Measurements from ENCODE around the gene SLC6A9. TPM values are rescaled to one million over a fixed set of nuclear protein-coding genes. Genes with fewer than 3 reads are reported as not detected.

Gene SLC6A9
- total RNA-seq, 6 donors from 2014 or later, result 5.6 to 23.1 (median 19.5) TPM

- no peak overlapping the region for H3K4me3 ChIP-seq
- WGBS, 2 donors, result 87 to 91% methylated on average over 2 to 3 of the region's 3 CpGs
- H3K4me1 ChIP-seq, result peaks cover 1 to 11% (median 3%) of the 10 kb centered on the region in 4 donors
- peaks cover 0 to 52% (median 33%) of the 10 kb centered on the region in 4 donors for H3K36me3 ChIP-seq
- DNase-seq (no peak), ATAC-seq (ENCODE audit: low FRiP score in 2 of 2) (no peak)
- no peak for TF ChIP-seq EP300 (IDR thresholded peaks at IDR 0.05)
- TF ChIP-seq POLR2AphosphoS5 (IDR thresholded peaks at IDR 0.05), result no peak
- no peak for TF ChIP-seq POLR2A (IDR thresholded peaks at IDR 0.05)
- no peak overlapping the region for H3K27ac ChIP-seq
- H3K9me3 ChIP-seq, result no peaks in the 10 kb centered on the region
- H3K27me3 ChIP-seq, result no peaks in the 10 kb centered on the region
Observed at GRCh38 chr1:43965316-43965715, 65.9 kb downstream of the SLC6A9 start.

- Histone ChIP-seq H3K9me3 (no peaks in the 10 kb centered on the region), H3K4me3 (no peak overlapping the region), H3K4me1 (no peaks in the 10 kb centered on the region), H3K36me3 (peaks cover 0 to 66% (median 43%) of the 10 kb centered on the region in 4 donors), H3K27ac (no peak overlapping the region), H3K27me3 (no peaks in the 10 kb centered on the region)
- DNase-seq, result no peak
- no peak for ATAC-seq (ENCODE audit: low FRiP score in 2 of 2)
- 79 to 85% methylated on average over 5 of the region's 5 CpGs for WGBS, 2 donors
- no peak for TF ChIP-seq EP300 (IDR thresholded peaks at IDR 0.05)
- TF ChIP-seq, protein P1, sequence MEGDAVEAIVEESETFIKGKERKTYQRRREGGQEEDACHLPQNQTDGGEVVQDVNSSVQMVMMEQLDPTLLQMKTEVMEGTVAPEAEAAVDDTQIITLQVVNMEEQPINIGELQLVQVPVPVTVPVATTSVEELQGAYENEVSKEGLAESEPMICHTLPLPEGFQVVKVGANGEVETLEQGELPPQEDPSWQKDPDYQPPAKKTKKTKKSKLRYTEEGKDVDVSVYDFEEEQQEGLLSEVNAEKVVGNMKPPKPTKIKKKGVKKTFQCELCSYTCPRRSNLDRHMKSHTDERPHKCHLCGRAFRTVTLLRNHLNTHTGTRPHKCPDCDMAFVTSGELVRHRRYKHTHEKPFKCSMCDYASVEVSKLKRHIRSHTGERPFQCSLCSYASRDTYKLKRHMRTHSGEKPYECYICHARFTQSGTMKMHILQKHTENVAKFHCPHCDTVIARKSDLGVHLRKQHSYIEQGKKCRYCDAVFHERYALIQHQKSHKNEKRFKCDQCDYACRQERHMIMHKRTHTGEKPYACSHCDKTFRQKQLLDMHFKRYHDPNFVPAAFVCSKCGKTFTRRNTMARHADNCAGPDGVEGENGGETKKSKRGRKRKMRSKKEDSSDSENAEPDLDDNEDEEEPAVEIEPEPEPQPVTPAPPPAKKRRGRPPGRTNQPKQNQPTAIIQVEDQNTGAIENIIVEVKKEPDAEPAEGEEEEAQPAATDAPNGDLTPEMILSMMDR (IDR thresholded peaks at IDR 0.05), result no peak
- TF ChIP-seq POLR2A (IDR thresholded peaks at IDR 0.05), result no peak
Observed at GRCh38 chr1:43963890-43964289, 67.4 kb downstream of the SLC6A9 start.

GRCh38 chr1:43963006-43963405 lies 68.3 kb downstream of the SLC6A9 start:
- no peak for TF ChIP-seq EP300 (IDR thresholded peaks at IDR 0.05)
- no peak for TF ChIP-seq POLR2AphosphoS5 (IDR thresholded peaks at IDR 0.05)
- TF ChIP-seq, protein P1 (IDR thresholded peaks at IDR 0.05), result no peak
- no peak for TF ChIP-seq POLR2A (IDR thresholded peaks at IDR 0.05)
- DNase-seq (no peak), ATAC-seq (ENCODE audit: low FRiP score in 2 of 2) (no peak)
- Histone ChIP-seq H3K4me3 (no peak overlapping the region), H3K27ac (no peak overlapping the region), H3K27me3 (no peaks in the 10 kb centered on the region), H3K9me3 (no peaks in the 10 kb centered on the region), H3K36me3 (peaks cover 0 to 75% (median 51%) of the 10 kb centered on the region in 4 donors), H3K4me1 (no peaks in the 10 kb centered on the region)
- WGBS, 2 donors, result 95 to 100% methylated on average over 3 of the region's 3 CpGs

DNA sequence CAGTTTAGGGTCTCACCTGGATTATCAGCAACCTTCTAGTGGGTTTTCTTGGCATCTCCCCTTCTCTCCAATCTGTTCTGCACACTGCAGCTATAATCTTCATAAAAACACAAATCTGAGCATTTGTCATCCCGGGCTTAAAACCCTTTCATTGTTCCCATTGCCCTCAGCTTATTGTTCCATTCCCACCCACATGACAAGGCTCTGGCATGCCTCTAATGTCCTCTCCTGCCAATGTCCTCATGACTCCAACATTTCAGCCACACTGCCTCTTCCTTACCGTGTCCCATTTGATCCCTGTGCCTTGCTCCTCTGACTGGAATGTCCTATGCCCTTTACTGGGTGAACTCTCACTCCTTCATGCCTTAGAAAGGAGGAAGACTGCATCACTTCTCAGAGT lies 68.9 kb downstream of the SLC6A9 start:
- Histone ChIP-seq H3K27me3 (no peaks in the 10 kb centered on the region), H3K27ac (no peak overlapping the region), H3K4me1 (no peaks in the 10 kb centered on the region), H3K9me3 (no peaks in the 10 kb centered on the region), H3K36me3 (peaks cover 0 to 78% (median 54%) of the 10 kb centered on the region in 4 donors), H3K4me3 (no peak overlapping the region)
- TF ChIP-seq POLR2A (IDR thresholded peaks at IDR 0.05) (no peak), POLR2AphosphoS5 (IDR thresholded peaks at IDR 0.05) (no peak), EP300 (IDR thresholded peaks at IDR 0.05) (no peak)
- TF ChIP-seq, protein P1 (IDR thresholded peaks at IDR 0.05), result no peak
- ATAC-seq (ENCODE audit: low FRiP score in 2 of 2) (no peak), DNase-seq (no peak)
- 89 to 93% methylated on average over 2 of the region's 2 CpGs for WGBS, 2 donors

GRCh38 chr1:43961692-43962091 lies 69.6 kb downstream of the SLC6A9 start:
- TF ChIP-seq POLR2A (IDR thresholded peaks at IDR 0.05), result no peak
- no peak for TF ChIP-seq EP300 (IDR thresholded peaks at IDR 0.05)
- TF ChIP-seq, protein P1 (IDR thresholded peaks at IDR 0.05), result no peak
- TF ChIP-seq POLR2AphosphoS5 (IDR thresholded peaks at IDR 0.05), result no peak
- no peak overlapping the region for H3K27ac ChIP-seq
- ATAC-seq (ENCODE audit: low FRiP score in 2 of 2) (no peak), DNase-seq (no peak)
- WGBS, 2 donors, result 89 to 93% methylated on average over 2 to 3 of the region's 3 CpGs
- no peak overlapping the region for H3K4me3 ChIP-seq
- H3K27me3 ChIP-seq, result no peaks in the 10 kb centered on the region
- peaks cover 0 to 81% (median 56%) of the 10 kb centered on the region in 4 donors for H3K36me3 ChIP-seq
- no peaks in the 10 kb centered on the region for H3K4me1 ChIP-seq
- no peaks in the 10 kb centered on the region for H3K9me3 ChIP-seq

Measured in upper lobe of left lung (tissue), 6 donors.